ENCODE results near the gene ITGAV. TPM values are rescaled to one million over a fixed set of nuclear protein-coding genes. Genes with fewer than 3 reads are reported as not detected.
"Not testable (repeated sequence)": the region's sequence is repeated elsewhere in the genome, so short reads cannot be mapped to it uniquely, and the experiment has no call there.

ITGAV gene
- total RNA-seq, 1 experiment from 2014 or later = 4.9 TPM

DNA sequence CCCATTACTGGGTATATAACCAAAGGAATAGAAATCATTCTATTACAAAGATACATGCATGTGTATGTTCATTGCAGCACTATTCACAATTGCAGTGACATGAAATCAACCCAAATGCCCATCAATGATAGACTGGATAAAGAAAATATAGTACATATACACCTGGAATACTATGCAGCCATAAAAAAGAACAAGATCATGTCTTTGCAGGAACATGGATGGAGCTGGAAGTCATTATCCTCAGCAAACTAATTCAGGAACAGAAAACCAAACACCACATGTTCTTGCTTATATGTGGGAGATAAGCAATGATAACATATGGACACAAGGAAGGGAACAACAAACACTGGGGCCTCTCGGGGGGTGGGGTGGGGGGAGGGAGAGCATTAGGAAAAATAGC lies 20.7 kb upstream of the ITGAV start:
- H3K79me2 ChIP-seq (ENCODE audit: low read length); H2AFZ ChIP-seq (ENCODE audit: low read length); H4K20me1 ChIP-seq (ENCODE audit: insufficient read depth, low read depth, low read length); H3K4me2 ChIP-seq (ENCODE audit: low read depth, low read length, poor library complexity, severe bottlenecking); H3K4me1 ChIP-seq (ENCODE audit: low read length); H3K9me3 ChIP-seq (ENCODE audit: low read length); H3K27me3 ChIP-seq (ENCODE audit: low read length); H3K9me2 ChIP-seq (replicated peaks; ENCODE audit: insufficient read depth, low read length); H3K36me3 ChIP-seq (ENCODE audit: insufficient read depth, low read length); H3K27ac ChIP-seq (ENCODE audit: low read length); H3K4me3 ChIP-seq (ENCODE audit: low read length); H3K9ac ChIP-seq (ENCODE audit: low read length); DNase-seq: not testable (repeated sequence)

DNA sequence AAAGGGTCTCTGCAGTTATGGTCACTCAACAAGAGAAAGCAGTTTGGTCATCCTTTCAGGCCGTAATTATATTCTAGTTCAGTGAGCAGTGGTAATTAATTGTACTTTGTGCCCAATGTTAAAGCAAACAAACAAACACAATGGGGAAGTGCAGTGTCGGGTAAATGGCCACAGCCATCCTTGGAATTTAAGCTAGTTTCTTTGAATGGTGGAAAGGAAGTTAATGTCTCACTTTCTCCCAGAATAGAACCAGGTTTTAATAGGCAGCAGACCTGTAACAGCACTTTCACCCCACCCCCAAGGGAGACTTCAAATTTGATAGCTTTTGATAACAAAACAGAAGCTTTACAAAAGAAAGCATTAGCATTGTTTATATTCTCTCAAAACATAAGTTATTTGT lies 20.0 kb upstream of the ITGAV start:
- no peak overlapping the region for H3K4me3 ChIP-seq (ENCODE audit: low read length)
- H3K9me2 ChIP-seq (replicated peaks; ENCODE audit: insufficient read depth, low read length) = no peaks in the 10 kb centered on the region
- no peak overlapping the region for H2AFZ ChIP-seq (ENCODE audit: low read length)
- no peaks in the 10 kb centered on the region for H3K27me3 ChIP-seq (ENCODE audit: low read length)
- no peaks in the 10 kb centered on the region for H3K4me1 ChIP-seq (ENCODE audit: low read length)
- no peaks in the 10 kb centered on the region for H3K79me2 ChIP-seq (ENCODE audit: low read length)
- no peaks in the 10 kb centered on the region for H4K20me1 ChIP-seq (ENCODE audit: insufficient read depth, low read depth, low read length)
- no peak overlapping the region for H3K4me2 ChIP-seq (ENCODE audit: low read depth, low read length, poor library complexity, severe bottlenecking)
- H3K9me3 ChIP-seq (ENCODE audit: low read length) = no peaks in the 10 kb centered on the region
- H3K36me3 ChIP-seq (ENCODE audit: insufficient read depth, low read length) = no peaks in the 10 kb centered on the region
- no peak overlapping the region for H3K9ac ChIP-seq (ENCODE audit: low read length)
- no peak for DNase-seq
- no peak overlapping the region for H3K27ac ChIP-seq (ENCODE audit: low read length)

DNA sequence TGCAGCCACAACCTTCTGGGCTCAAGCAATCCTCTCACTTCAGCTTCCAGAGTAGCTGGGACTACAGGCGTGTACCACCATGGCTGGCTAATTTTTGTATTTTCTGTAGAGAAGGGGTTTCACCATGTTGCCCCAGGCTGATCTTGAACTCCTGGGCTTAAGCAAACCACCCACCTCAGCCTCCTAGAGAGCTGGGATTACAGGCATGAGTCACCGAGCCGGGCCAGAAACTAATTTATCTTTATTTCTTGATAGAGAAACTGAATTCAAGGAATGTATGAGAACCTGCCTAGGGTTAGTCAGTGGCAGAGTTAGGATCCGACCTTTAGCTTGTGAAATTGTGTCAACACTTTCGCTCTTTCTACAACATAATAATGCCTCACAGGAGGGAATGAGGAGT lies 19.3 kb upstream of the ITGAV start:
- DNase-seq = no peak
- Histone ChIP-seq H3K4me2 (ENCODE audit: low read depth, low read length, poor library complexity, severe bottlenecking) (no peak overlapping the region), H2AFZ (ENCODE audit: low read length) (no peak overlapping the region)

DNA sequence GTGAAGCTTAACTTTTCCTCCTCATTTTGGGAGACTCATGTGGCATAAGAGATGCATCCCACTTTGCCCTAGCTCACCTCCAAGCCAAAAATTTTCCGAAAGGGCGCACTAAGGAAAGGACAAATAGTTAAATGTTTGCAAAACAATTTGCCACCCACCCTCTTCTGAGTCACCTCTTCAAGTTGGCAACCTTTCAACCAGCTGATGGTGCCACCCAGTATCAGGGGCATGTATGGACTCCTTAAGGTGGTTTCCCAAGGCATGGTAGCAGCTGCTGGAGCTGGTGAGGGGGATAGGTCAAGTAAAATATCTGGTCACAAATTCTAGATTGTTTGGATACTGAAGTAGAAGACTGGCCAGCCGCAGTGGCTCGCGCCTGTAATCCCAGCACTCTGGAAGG lies 17.2 kb upstream of the ITGAV start:
- H3K9me2 ChIP-seq (replicated peaks; ENCODE audit: insufficient read depth, low read length) = no peaks in the 10 kb centered on the region
- no peak overlapping the region for H3K9ac ChIP-seq (ENCODE audit: low read length)
- no peak overlapping the region for H3K4me3 ChIP-seq (ENCODE audit: low read length)
- no peaks in the 10 kb centered on the region for H4K20me1 ChIP-seq (ENCODE audit: insufficient read depth, low read depth, low read length)
- no peaks in the 10 kb centered on the region for H3K79me2 ChIP-seq (ENCODE audit: low read length)
- H3K4me1 ChIP-seq (ENCODE audit: low read length) = no peaks in the 10 kb centered on the region
- H3K9me3 ChIP-seq (ENCODE audit: low read length) = no peaks in the 10 kb centered on the region
- no peak for DNase-seq
- H2AFZ ChIP-seq (ENCODE audit: low read length) = no peak overlapping the region
- no peak overlapping the region for H3K4me2 ChIP-seq (ENCODE audit: low read depth, low read length, poor library complexity, severe bottlenecking)
- H3K36me3 ChIP-seq (ENCODE audit: insufficient read depth, low read length) = no peaks in the 10 kb centered on the region
- no peaks in the 10 kb centered on the region for H3K27me3 ChIP-seq (ENCODE audit: low read length)
- H3K27ac ChIP-seq (ENCODE audit: low read length) = no peak overlapping the region

More for the DNA sequence above, 19.3 kb upstream of the ITGAV start:
- Histone ChIP-seq H3K4me3 (ENCODE audit: low read length) (no peak overlapping the region), H3K9ac (ENCODE audit: low read length) (no peak overlapping the region), H3K9me2 (replicated peaks; ENCODE audit: insufficient read depth, low read length) (no peaks in the 10 kb centered on the region), H3K27me3 (ENCODE audit: low read length) (no peaks in the 10 kb centered on the region), H3K27ac (ENCODE audit: low read length) (no peak overlapping the region), H3K79me2 (ENCODE audit: low read length) (no peaks in the 10 kb centered on the region), H3K4me1 (ENCODE audit: low read length) (no peaks in the 10 kb centered on the region), H3K9me3 (ENCODE audit: low read length) (no peaks in the 10 kb centered on the region), H4K20me1 (ENCODE audit: insufficient read depth, low read depth, low read length) (no peaks in the 10 kb centered on the region), H3K36me3 (ENCODE audit: insufficient read depth, low read length) (no peaks in the 10 kb centered on the region)

DNA sequence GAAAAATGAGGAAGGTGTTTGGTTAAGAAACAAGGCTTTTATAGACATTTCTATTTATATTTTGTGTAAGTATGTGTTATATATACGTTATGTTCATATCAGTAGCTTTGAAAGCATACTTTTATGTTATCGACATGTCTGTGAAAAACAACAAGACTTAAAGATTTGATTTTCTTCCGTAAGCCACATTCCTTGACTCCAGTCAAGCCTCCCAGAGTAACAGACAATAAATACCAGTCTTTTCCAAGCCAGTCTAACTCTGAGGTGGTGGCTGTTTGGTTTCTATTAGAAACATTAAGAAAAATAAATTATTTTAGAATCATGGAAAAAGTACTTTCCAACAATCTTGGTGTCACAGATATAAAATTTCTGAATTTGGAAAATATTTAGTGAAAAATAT lies 16.3 kb upstream of the ITGAV start:
- no peaks in the 10 kb centered on the region for H4K20me1 ChIP-seq (ENCODE audit: insufficient read depth, low read depth, low read length)
- no peaks in the 10 kb centered on the region for H3K79me2 ChIP-seq (ENCODE audit: low read length)
- DNase-seq = no peak
- no peak overlapping the region for H2AFZ ChIP-seq (ENCODE audit: low read length)
- no peaks in the 10 kb centered on the region for H3K36me3 ChIP-seq (ENCODE audit: insufficient read depth, low read length)
- no peak overlapping the region for H3K27ac ChIP-seq (ENCODE audit: low read length)
- H3K4me3 ChIP-seq (ENCODE audit: low read length) = no peak overlapping the region
- no peaks in the 10 kb centered on the region for H3K27me3 ChIP-seq (ENCODE audit: low read length)
- H3K9ac ChIP-seq (ENCODE audit: low read length) = no peak overlapping the region
- H3K9me2 ChIP-seq (replicated peaks; ENCODE audit: insufficient read depth, low read length) = no peaks in the 10 kb centered on the region
- H3K9me3 ChIP-seq (ENCODE audit: low read length) = no peaks in the 10 kb centered on the region
- H3K4me1 ChIP-seq (ENCODE audit: low read length) = no peaks in the 10 kb centered on the region
- H3K4me2 ChIP-seq (ENCODE audit: low read depth, low read length, poor library complexity, severe bottlenecking) = no peak overlapping the region

DNA sequence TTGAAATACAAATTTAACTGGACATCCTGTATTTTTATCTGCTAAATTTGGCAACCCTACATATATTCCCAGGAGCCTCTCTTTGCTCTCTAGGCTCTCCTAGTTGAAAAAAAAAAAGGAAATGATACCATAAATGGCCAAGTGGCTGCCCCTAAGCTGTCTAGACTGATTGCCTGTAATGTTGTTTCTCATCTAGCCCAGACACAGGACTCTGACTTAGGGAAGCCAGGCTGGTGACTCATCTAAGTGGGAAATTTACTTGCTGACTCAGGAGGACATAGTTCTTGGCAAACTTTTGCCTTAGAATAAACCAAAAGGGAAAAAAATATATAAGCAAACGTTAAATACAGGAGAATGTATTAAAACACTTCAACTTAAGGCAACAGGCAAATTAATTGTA lies 14.6 kb upstream of the ITGAV start:
- DNase-seq = no peak
- H3K4me2 ChIP-seq (ENCODE audit: low read depth, low read length, poor library complexity, severe bottlenecking) = no peak overlapping the region
- H3K4me1 ChIP-seq (ENCODE audit: low read length) = no peaks in the 10 kb centered on the region
- no peak overlapping the region for H3K27ac ChIP-seq (ENCODE audit: low read length)
- no peak overlapping the region for H3K9ac ChIP-seq (ENCODE audit: low read length)
- no peak overlapping the region for H3K4me3 ChIP-seq (ENCODE audit: low read length)
- H3K27me3 ChIP-seq (ENCODE audit: low read length) = no peaks in the 10 kb centered on the region
- H3K9me3 ChIP-seq (ENCODE audit: low read length) = no peaks in the 10 kb centered on the region
- H3K9me2 ChIP-seq (replicated peaks; ENCODE audit: insufficient read depth, low read length) = no peaks in the 10 kb centered on the region
- no peaks in the 10 kb centered on the region for H3K79me2 ChIP-seq (ENCODE audit: low read length)
- no peaks in the 10 kb centered on the region for H3K36me3 ChIP-seq (ENCODE audit: insufficient read depth, low read length)
- H2AFZ ChIP-seq (ENCODE audit: low read length) = no peak overlapping the region
- no peaks in the 10 kb centered on the region for H4K20me1 ChIP-seq (ENCODE audit: insufficient read depth, low read depth, low read length)

DNA sequence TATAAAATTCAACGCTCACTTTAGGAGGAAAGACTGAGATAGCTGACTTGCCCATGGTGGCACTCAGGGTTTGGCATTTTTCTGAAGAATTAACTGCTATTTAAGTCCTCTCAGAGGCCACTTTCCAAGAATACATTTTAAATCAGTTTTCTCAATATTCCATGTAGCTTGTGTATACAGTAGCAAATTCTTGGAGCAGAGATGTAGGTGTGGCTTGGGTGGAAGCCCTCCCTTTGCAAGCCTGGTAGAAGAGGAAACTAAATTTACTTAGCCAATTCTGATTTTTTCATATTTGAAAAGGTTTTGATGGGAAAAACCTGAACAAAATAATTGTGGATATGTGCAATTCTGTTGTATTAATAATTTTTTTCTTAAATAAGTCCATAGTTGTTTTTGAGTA lies 14.0 kb upstream of the ITGAV start:
- Histone ChIP-seq H3K4me1 (ENCODE audit: low read length) (no peaks in the 10 kb centered on the region), H3K9me3 (ENCODE audit: low read length) (no peaks in the 10 kb centered on the region)

DNA sequence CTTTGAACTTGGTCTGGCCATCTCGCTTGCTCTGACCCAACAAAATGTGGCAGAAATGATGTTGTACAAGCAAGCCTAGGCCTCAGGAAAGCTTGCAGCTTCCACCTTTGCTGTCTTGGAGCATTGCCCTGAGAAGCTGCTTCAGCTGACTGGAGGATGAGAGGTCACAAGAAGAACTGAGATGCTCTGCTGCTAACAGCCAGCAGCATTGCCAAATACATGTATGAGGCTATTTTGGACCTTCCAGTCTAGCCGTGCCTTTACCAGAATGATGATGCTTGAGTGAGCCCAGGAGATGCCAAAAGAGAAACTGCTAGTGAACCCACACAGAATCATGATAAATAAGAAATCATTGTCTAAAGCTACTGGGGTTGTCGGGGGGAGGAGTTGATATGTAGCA lies 13.2 kb upstream of the ITGAV start:
- Histone ChIP-seq H3K4me3 (ENCODE audit: low read length) (no peak overlapping the region), H3K27ac (ENCODE audit: low read length) (no peak overlapping the region), H4K20me1 (ENCODE audit: insufficient read depth, low read depth, low read length) (no peaks in the 10 kb centered on the region), H3K79me2 (ENCODE audit: low read length) (no peaks in the 10 kb centered on the region), H3K9ac (ENCODE audit: low read length) (no peak overlapping the region), H3K36me3 (ENCODE audit: insufficient read depth, low read length) (no peaks in the 10 kb centered on the region), H2AFZ (ENCODE audit: low read length) (no peak overlapping the region), H3K9me3 (ENCODE audit: low read length) (no peaks in the 10 kb centered on the region), H3K4me2 (ENCODE audit: low read depth, low read length, poor library complexity, severe bottlenecking) (no peak overlapping the region), H3K27me3 (ENCODE audit: low read length) (no peaks in the 10 kb centered on the region), H3K4me1 (ENCODE audit: low read length) (no peaks in the 10 kb centered on the region), H3K9me2 (replicated peaks; ENCODE audit: insufficient read depth, low read length) (no peaks in the 10 kb centered on the region)
- no peak for DNase-seq

More for the DNA sequence above, 14.0 kb upstream of the ITGAV start:
- Histone ChIP-seq H3K9ac (ENCODE audit: low read length) (no peak overlapping the region), H3K36me3 (ENCODE audit: insufficient read depth, low read length) (no peaks in the 10 kb centered on the region), H3K4me3 (ENCODE audit: low read length) (no peak overlapping the region), H2AFZ (ENCODE audit: low read length) (no peak overlapping the region), H3K4me2 (ENCODE audit: low read depth, low read length, poor library complexity, severe bottlenecking) (no peak overlapping the region), H4K20me1 (ENCODE audit: insufficient read depth, low read depth, low read length) (no peaks in the 10 kb centered on the region), H3K27me3 (ENCODE audit: low read length) (no peaks in the 10 kb centered on the region), H3K79me2 (ENCODE audit: low read length) (no peaks in the 10 kb centered on the region), H3K9me2 (replicated peaks; ENCODE audit: insufficient read depth, low read length) (no peaks in the 10 kb centered on the region), H3K27ac (ENCODE audit: low read length) (no peak overlapping the region)
- DNase-seq = no peak

DNA sequence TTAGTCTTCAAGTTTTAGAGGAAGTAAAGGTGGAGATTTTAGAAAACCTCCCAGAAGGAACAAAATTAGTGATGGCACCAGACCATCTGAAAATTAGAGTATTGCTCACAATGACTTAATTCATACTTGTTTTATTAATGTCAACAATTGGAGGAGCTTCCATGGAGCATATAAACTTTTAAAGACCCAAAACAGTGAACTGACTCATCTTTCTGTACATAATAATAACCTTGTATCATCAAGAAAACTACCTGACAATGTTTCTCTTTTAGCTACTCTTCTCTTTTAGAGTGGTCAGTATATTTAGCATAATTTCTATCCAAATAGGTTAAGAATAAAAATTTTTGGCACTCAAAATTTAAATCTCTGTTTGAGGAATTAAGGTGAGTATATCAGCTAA lies 7.2 kb upstream of the ITGAV start:
- Histone ChIP-seq H3K4me1 (ENCODE audit: low read length) (no peaks in the 10 kb centered on the region), H3K36me3 (ENCODE audit: insufficient read depth, low read length) (no peaks in the 10 kb centered on the region), H3K4me2 (ENCODE audit: low read depth, low read length, poor library complexity, severe bottlenecking) (no peak overlapping the region), H3K79me2 (ENCODE audit: low read length) (no peaks in the 10 kb centered on the region), H4K20me1 (ENCODE audit: insufficient read depth, low read depth, low read length) (no peaks in the 10 kb centered on the region), H2AFZ (ENCODE audit: low read length) (no peak overlapping the region), H3K9ac (ENCODE audit: low read length) (no peak overlapping the region), H3K9me2 (replicated peaks; ENCODE audit: insufficient read depth, low read length) (no peaks in the 10 kb centered on the region), H3K27ac (ENCODE audit: low read length) (no peak overlapping the region), H3K27me3 (ENCODE audit: low read length) (no peaks in the 10 kb centered on the region), H3K9me3 (ENCODE audit: low read length) (no peaks in the 10 kb centered on the region), H3K4me3 (ENCODE audit: low read length) (no peak overlapping the region)
- no peak for DNase-seq

Measured in Karpas-422 (cell line).